WERI-Rb-1 (cell line): ENCODE measurements around the gene TWNK.
"Not testable (repeated sequence)": the region's sequence is repeated elsewhere in the genome, so short reads cannot be mapped to it uniquely, and the experiment has no call there.

Experiments used
- DNase-seq: peaks from one replicate; pipeline ENCODE4 v3.0.0-alpha.2; 2020
- H3K27ac ChIP-seq: fragments of 250-450 bp; sonication (Bioruptor Pico); 2 replicates; pipeline ENCODE4 v1.5.1; 2020; ENCODE audit warnings: mild to moderate bottlenecking, moderate library complexity
- H3K27me3 ChIP-seq: fragments of 250-450 bp; sonication (Bioruptor Pico); 2 replicates; pipeline ENCODE4 v1.5.1; 2021; ENCODE audit warnings: mild to moderate bottlenecking, low read depth, moderate library complexity; ENCODE audit not compliant: insufficient read depth, severe bottlenecking
- H3K36me3 ChIP-seq: fragments of 250-450 bp; sonication (Bioruptor Pico); 2 replicates; pipeline ENCODE4 v1.5.1; 2020; ENCODE audit warnings: mild to moderate bottlenecking, moderate library complexity
- H3K4me3 ChIP-seq: 2 replicates; pipeline ENCODE4 v1.5.1; 2011; ENCODE audit warnings: low read depth, mild to moderate bottlenecking, control low read depth, low read length
- H3K9me3 ChIP-seq: fragments of 250-450 bp; sonication (Bioruptor Pico); 2 replicates; pipeline ENCODE4 v1.5.1; 2021; ENCODE audit warnings: mild to moderate bottlenecking, moderate library complexity; ENCODE audit not compliant: severe bottlenecking
- TF ChIP-seq, protein P1 (sequence below): IDR thresholded peaks from 2 replicates; pipeline ENCODE4 v1.5.1; 2011; ENCODE audit warnings: low read depth, mild to moderate bottlenecking, control low read depth, inconsistent platforms, low read length

The TWNK gene

DNA sequence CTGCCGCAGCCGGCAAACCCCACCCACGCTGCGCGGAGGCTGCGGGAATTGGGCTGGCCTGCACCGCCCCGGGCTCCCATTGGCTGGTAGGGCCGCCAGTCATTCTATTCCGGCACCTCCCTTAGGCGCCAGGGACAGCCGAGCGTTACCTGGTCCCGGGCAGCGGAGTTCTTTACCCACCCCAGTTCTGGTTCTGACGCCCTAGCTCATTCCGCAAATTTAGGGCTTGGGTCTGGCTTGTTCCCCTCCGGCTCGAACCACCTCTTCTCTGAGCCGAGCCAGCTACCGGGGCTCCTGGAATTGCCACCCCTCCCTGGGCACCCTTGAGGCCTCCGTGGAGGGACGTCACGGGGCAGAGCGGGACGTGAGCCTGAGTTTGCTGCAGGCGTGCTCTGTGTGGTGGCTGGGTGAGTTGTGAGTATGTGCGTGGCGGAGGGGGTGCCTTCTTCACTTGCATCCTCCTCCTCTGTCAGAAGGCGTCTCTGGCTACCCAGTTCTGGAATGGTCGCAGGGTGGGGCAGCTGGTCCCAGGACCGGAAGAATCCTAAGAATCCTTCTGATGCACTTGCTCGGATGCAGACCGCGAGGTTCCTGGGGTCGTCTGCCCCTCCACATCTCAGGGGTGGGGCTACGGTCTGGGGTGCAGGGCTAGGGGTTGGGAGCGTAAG, 43.9 kb downstream of the TWNK start, which contains the start of the genes PDZD7 and SFXN3:
Gene PDZD7, minus strand, starts transcription at position 2 of the 668 bp plus-strand sequence. CDS start 910 bp downstream, outside the sequence.
Gene SFXN3, plus strand, starts transcription at position 107 of the 668 bp plus-strand sequence. CDS start 3,461 bp downstream, outside the sequence.
- no peaks in the 10 kb centered on the region for H3K9me3 ChIP-seq
- H3K27ac ChIP-seq = peak within 1 kb of the TSS; percentile 65
- TF ChIP-seq, protein P1, sequence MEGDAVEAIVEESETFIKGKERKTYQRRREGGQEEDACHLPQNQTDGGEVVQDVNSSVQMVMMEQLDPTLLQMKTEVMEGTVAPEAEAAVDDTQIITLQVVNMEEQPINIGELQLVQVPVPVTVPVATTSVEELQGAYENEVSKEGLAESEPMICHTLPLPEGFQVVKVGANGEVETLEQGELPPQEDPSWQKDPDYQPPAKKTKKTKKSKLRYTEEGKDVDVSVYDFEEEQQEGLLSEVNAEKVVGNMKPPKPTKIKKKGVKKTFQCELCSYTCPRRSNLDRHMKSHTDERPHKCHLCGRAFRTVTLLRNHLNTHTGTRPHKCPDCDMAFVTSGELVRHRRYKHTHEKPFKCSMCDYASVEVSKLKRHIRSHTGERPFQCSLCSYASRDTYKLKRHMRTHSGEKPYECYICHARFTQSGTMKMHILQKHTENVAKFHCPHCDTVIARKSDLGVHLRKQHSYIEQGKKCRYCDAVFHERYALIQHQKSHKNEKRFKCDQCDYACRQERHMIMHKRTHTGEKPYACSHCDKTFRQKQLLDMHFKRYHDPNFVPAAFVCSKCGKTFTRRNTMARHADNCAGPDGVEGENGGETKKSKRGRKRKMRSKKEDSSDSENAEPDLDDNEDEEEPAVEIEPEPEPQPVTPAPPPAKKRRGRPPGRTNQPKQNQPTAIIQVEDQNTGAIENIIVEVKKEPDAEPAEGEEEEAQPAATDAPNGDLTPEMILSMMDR = no peak
- H3K4me3 ChIP-seq = peak within 1 kb of the TSS; percentile 77
- H3K36me3 ChIP-seq = peaks cover 16% of the 10 kb centered on the region
- DNase-seq = peak; percentile 97
- H3K27me3 ChIP-seq = no peaks in the 10 kb centered on the region

DNA sequence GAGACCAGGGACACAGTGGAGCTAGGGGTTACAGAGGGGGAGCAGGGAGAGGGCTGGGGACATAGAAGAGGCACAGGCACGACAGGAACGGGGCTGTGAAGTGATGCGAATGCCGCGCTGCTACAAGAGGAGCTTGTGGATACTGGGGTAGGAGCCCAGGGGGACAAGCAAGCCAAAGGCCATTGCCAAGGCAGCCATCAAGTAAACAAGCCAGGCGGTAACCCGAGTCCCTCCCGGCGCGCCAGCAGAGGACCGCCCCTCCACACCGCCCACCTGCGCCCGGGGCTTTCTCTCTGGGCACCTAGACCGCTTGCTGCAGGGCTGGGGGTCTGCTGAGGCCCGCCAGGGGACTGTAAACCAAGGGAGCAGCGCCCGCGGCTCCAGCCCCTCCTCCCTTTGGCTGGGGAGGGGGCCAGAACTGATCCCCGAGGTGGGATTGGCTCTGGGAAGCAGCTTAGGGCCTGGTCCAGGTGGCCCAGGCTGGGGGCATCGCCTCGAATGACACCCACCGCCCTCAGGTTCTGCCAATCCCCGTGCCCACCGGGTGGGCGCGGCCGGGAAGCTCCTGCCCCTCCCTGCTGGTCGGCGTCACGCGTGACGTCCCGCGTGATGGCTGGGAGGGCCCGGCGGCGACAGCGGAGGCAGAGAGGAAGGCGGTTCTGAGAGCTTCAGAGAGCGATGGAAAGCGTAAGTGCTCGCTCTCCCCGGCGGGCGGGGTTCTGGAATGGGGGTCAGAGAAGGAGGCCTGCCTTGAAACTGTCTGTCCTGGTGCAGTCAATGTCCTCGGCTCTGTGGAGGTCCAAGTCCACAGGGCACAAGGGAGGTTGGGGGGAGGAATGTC, 44.7 kb downstream of the TWNK start:
- H3K27ac ChIP-seq = peak overlapping the region; percentile 65

DNA sequence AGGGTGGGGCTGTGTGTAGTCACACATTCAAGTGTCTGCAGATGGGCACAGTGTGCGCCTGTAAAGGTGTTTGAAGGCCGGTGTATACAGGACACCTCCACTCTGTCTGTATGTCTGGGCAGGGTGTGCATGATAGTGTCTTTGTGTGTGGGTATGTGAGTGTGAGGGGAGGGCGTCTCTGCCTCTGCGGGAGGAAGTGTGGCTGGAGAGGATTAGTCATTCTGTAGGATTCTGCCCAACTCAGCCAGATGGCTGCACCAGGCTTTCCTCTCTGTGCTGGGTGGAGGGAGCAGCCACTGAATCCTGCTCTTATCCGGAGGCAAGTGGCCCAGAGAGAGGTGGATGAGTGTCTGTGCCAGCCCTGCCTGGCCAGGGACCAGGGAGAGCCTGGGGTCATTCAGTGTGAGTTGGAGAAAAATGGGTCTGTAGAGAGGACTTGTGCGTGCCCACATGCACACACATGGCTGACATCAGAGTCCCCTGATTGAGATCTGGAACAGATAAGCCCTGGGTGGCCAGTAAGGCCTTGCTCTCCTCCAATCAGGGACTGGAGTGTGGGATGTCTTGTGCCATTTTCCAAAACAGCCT, 45.4 kb downstream of the TWNK start:
- Histone ChIP-seq H3K4me3 (peak overlapping the region; percentile 77), H3K9me3 (no peaks in the 10 kb centered on the region), H3K36me3 (peaks cover 28% of the 10 kb centered on the region), H3K27ac (peak overlapping the region; percentile 65), H3K27me3 (no peaks in the 10 kb centered on the region)
- TF ChIP-seq, protein P1 = no peak
- peak; percentile 87 for DNase-seq

More for the DNA sequence above, 44.7 kb downstream of the TWNK start:
- Histone ChIP-seq H3K4me3 (peak overlapping the region; percentile 77), H3K36me3 (peaks cover 21% of the 10 kb centered on the region), H3K9me3 (no peaks in the 10 kb centered on the region), H3K27me3 (no peaks in the 10 kb centered on the region)
- TF ChIP-seq, protein P1 = no peak
- peak; percentile 66 for DNase-seq

DNA sequence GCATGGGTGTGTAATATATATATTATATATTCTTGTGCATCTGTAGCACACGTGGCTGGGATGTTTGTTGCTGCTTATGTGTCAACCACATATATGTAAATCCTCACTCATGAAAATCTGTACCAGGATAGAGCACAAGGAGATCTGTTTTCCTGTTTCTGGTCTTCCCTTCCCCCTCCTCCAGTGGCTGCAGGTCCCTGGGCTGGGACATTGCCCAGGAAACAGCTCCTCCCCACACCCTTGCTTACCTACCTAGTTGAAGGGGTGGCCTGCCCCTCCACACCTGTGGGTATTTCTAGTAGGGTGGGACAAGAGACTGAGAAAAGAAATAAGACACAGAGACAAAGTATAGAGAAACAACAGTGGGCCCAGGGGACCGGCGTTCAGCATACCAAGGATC, 45.9 kb downstream of the TWNK start:
- H3K27ac ChIP-seq = peak overlapping the region; percentile 65
- no peaks in the 10 kb centered on the region for H3K9me3 ChIP-seq
- no peak for DNase-seq
- TF ChIP-seq, protein P1 = no peak
- peak overlapping the region; percentile 77 for H3K4me3 ChIP-seq
- peaks cover 32% of the 10 kb centered on the region for H3K36me3 ChIP-seq
- H3K27me3 ChIP-seq = no peaks in the 10 kb centered on the region

DNA sequence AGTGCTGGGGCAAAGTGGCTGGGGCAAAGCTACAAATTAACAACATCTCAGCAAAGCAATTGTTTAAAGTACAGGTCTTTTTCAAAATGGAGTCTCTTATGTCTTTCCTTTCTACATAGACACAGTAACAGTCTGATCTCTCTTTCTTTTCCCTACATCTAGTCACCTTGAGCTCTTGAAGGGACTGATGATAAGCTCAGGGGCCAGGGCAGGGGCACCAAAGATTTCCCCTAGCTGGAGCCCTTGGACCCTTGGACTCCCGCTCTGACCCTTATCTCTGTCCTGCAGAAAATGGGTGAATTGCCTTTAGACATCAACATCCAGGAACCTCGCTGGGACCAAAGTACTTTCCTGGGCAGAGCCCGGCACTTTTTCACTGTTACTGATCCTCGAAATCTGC, 47.1 kb downstream of the TWNK start:
- DNase-seq, H3K27me3 ChIP-seq, H3K27ac ChIP-seq: not testable (repeated sequence)

DNA sequence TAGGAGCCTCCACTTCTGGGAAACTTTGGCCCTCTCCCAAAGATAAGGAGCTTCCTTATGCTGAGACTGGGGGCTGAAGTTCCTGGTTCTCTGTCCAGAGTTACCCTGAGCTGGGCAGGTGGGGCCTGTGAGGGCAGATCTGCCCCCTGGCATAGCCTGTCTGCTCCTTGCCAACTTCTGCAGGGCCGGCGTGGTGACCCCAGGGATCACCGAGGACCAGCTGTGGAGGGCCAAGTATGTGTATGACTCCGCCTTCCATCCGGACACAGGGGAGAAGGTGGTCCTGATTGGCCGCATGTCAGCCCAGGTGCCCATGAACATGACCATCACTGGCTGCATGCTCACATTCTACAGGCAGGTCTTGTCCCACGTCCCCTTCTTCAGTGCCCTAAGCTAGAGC, 48.0 kb downstream of the TWNK start:
- no peaks in the 10 kb centered on the region for H3K27me3 ChIP-seq
- H3K4me3 ChIP-seq = no peak overlapping the region
- no peaks in the 10 kb centered on the region for H3K9me3 ChIP-seq
- peaks cover 32% of the 10 kb centered on the region for H3K36me3 ChIP-seq
- TF ChIP-seq, protein P1 = no peak
- DNase-seq = no peak
- no peak overlapping the region for H3K27ac ChIP-seq

More for the DNA sequence above, 47.1 kb downstream of the TWNK start:
- H3K4me3 ChIP-seq, H3K9me3 ChIP-seq: not testable (repeated sequence)
- peaks cover 32% of the 10 kb centered on the region for H3K36me3 ChIP-seq
